Activated CD4-positive, alpha-beta memory T cell treated with anti-CD3 and anti-CD28 coated beads for 36 hours (primary cell): Measurements from ENCODE around the gene OSGEP. TPM values are rescaled to one million over a fixed set of nuclear protein-coding genes. Genes with fewer than 3 reads are reported as not detected.
"Not testable (repeated sequence)": the region's sequence is repeated elsewhere in the genome, so short reads cannot be mapped to it uniquely, and the experiment has no call there.

Experiments
- CTCF ChIA-PET: fragments of 350-600 bp; sonication (Branson Sonifier 250); formaldehyde crosslinking; loops from one replicate; lab custom pipeline; 2021; ENCODE audit warnings: antibody characterized with exemption, inconsistent platforms; lab: Charles Lee
- POLR2A ChIA-PET: fragments of 350-600 bp; sonication (Branson Sonifier 250); formaldehyde crosslinking; loops from one replicate; lab custom pipeline; 2021; ENCODE audit warnings: antibody characterized with exemption; lab: Charles Lee
- DNase-seq: peaks from one replicate; pipeline ENCODE4 v3.0.0-alpha.2; 2020
- H3K27ac Mint-ChIP-seq: one replicate; pipeline ENCODE4 v1.8.0; 2021; ENCODE audit warnings: mixed read lengths
- H3K27me3 Mint-ChIP-seq: one replicate; pipeline ENCODE4 v1.8.0; 2021; ENCODE audit warnings: mixed read lengths
- H3K36me3 Mint-ChIP-seq: one replicate; pipeline ENCODE4 v1.8.0; 2021; ENCODE audit warnings: mixed read lengths
- H3K4me1 Mint-ChIP-seq: one replicate; pipeline ENCODE4 v1.8.0; 2021; ENCODE audit warnings: low read depth, mixed read lengths
- H3K4me3 Mint-ChIP-seq: one replicate; pipeline ENCODE4 v1.8.0; 2021; ENCODE audit warnings: mild to moderate bottlenecking, mixed read lengths
- H3K9me3 Mint-ChIP-seq: one replicate; pipeline ENCODE4 v1.8.0; 2021; ENCODE audit warnings: mixed read lengths
- intact Hi-C: fragments of 100-400 bp; cut with micrococcal nuclease; formaldehyde crosslinking; loops from one replicate; pipeline ENCODE4 v1.15.1; 2023
- total RNA-seq, 2 experiments: library from RNA; stranded (reverse); gene quantifications; one replicate each; pipeline ENCODE4 v1.2.3, GENCODE V29; 2021

OSGEP gene
- total RNA-seq, 2 experiments from 2014 or later: 39.2 to 41.0 TPM

DNA sequence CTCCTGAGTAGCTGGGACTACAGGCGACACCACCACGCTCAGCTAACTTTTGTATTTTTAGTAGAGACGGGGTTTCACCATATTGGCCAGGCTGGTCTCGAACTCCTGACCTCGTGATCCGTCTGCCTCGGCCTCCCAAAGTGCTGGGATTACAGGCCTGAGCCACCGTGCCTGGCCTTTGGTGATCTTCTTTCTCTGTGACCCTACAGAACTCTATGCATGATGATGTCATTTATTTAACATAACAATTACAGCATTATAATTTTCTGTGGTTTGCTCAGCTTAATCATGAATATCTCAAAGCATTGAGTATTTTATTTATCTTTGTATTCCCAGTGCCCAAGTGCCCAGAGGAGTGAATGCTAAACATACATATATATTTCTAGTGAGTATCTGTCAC is 1.8 kb downstream of the OSGEP start:
- not testable (repeated sequence) for H3K27me3 Mint-ChIP-seq, H3K9me3 Mint-ChIP-seq, H3K27ac Mint-ChIP-seq, DNase-seq
- H3K4me3 Mint-ChIP-seq: peak overlapping the region; percentile 31
- ChIA-PET CTCF (interaction anchor here (0.6 to 4.3 kb wide), 2 partner anchors 37 to 1004 kb away, joined by 4 to 29 read pairs; no protein-coding TSS in a partner anchor), POLR2A (interaction anchor here (4.6 kb wide), 1 partner anchor 17 kb away, joined by 66 read pairs; the partner anchor contains the start of gene PNP)
- intact Hi-C loops: loop anchor here (10.0 kb wide), 1 partner anchor 652 kb away; the partner anchor contains the start of gene TMEM253
- peaks cover 11% of the 10 kb centered on the region for H3K4me1 Mint-ChIP-seq
- peaks cover 32% of the 10 kb centered on the region for H3K36me3 Mint-ChIP-seq

- CTCF ChIA-PET: interaction anchor here (2.2 kb wide), 1 partner anchor 32 kb away, joined by 10 read pairs; no protein-coding TSS in a partner anchor
- intact Hi-C loops: no loop called here
- H3K36me3 Mint-ChIP-seq: peaks cover 31% of the 10 kb centered on the region
- no peaks in the 10 kb centered on the region for H3K4me1 Mint-ChIP-seq
- H3K27ac Mint-ChIP-seq: peak overlapping the region; percentile 52
- no peak overlapping the region for H3K4me3 Mint-ChIP-seq
- H3K27me3 Mint-ChIP-seq: no peaks in the 10 kb centered on the region
- H3K9me3 Mint-ChIP-seq: no peaks in the 10 kb centered on the region
- DNase-seq: no peak
- POLR2A ChIA-PET: no interaction called here
Observed at GRCh38 chr14:20446889-20447288, 7.7 kb downstream of the OSGEP start.

DNA sequence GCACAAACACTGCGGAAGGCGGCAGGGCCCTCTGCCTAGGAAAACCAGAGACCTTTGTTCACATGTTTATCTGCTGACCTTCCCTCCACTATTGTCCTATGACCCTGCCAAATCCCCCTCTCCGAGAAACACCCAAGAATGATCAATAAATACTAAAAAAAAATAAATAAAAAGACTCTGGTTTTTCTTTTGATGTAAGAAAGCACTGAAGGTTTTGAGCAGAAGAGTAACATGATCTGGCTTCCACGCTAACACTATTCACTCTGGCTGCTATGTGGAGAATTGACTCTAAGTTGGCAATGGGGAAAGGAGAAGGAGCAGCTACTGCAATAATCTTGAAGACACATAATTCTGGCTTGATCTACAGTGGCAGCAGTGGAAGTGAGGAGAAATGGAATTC is 11.0 kb downstream of the OSGEP start:
- CTCF ChIA-PET: interaction anchor here (0.5 to 1.6 kb wide), 2 partner anchors 28 to 301 kb away, joined by 3 to 4 read pairs; no protein-coding TSS in a partner anchor

GRCh38 chr14:20441461-20441860 is 13.2 kb downstream of the OSGEP start:
- ChIA-PET CTCF (no interaction called here), POLR2A (no interaction called here)
- intact Hi-C loops: no loop called here
- no peak for DNase-seq
- no peaks in the 10 kb centered on the region for H3K27me3 Mint-ChIP-seq
- no peak overlapping the region for H3K27ac Mint-ChIP-seq
- no peaks in the 10 kb centered on the region for H3K36me3 Mint-ChIP-seq
- no peaks in the 10 kb centered on the region for H3K9me3 Mint-ChIP-seq
- H3K4me3 Mint-ChIP-seq: no peak overlapping the region
- H3K4me1 Mint-ChIP-seq: peaks cover 12% of the 10 kb centered on the region

More for the DNA sequence above, 11.0 kb downstream of the OSGEP start:
- POLR2A ChIA-PET, H3K27me3 Mint-ChIP-seq, intact Hi-C loops, H3K27ac Mint-ChIP-seq, H3K4me3 Mint-ChIP-seq, DNase-seq, H3K9me3 Mint-ChIP-seq: not testable (repeated sequence)
- peaks cover 12% of the 10 kb centered on the region for H3K36me3 Mint-ChIP-seq
- H3K4me1 Mint-ChIP-seq: peaks cover 12% of the 10 kb centered on the region

DNA sequence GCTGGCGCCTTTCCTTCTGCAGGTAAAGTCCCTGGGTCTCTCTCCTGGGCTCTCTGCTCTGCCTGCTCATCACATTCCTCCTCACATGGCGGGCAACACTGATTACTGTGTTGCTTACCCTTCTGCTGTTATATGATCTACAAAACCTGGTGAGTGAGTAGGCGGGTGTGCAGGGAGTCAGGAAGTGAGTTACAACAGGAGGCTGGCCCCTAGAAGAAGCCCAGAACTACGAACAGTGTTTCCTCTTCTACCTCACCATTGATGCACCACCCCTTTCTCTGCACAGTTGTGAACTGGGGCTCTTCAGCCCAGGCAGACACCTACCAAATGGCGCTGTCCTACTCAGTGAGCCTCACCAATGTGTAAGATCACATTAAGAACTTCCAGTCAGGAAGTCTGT is 13.7 kb downstream of the OSGEP start:
- Mint-ChIP-seq H3K27me3 (no peaks in the 10 kb centered on the region), H3K36me3 (no peaks in the 10 kb centered on the region), H3K4me3 (no peak overlapping the region), H3K9me3 (no peaks in the 10 kb centered on the region), H3K27ac (no peak overlapping the region), H3K4me1 (peaks cover 12% of the 10 kb centered on the region)
- ChIA-PET CTCF (no interaction called here), POLR2A (no interaction called here)
- intact Hi-C loops: no loop called here
- DNase-seq: peak; percentile 53

DNA sequence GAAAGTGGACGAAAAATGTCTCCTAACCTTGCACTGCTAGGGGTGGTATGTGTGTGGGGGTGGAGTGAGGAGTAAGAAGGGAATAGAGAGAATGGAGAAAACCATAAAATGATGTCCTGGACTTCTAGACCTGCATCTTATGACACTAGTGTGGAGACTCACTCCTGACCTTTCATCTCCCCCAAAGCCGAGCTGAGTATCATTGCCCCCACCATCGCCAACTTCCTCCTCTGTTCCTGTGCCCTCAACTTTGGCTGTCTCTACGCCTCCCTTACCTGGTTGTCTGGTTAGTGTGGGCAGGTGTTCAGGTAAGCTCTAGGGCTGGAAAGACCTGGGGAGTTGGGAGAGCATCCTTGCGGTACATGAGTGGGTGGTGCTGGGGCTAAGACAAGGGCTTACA is 14.1 kb downstream of the OSGEP start:
- peaks cover 12% of the 10 kb centered on the region for H3K4me1 Mint-ChIP-seq
- no peak overlapping the region for H3K27ac Mint-ChIP-seq
- DNase-seq: no peak
- no peaks in the 10 kb centered on the region for H3K36me3 Mint-ChIP-seq
- ChIA-PET CTCF (no interaction called here), POLR2A (no interaction called here)
- no peak overlapping the region for H3K4me3 Mint-ChIP-seq
- no peaks in the 10 kb centered on the region for H3K9me3 Mint-ChIP-seq
- intact Hi-C loops: no loop called here
- no peaks in the 10 kb centered on the region for H3K27me3 Mint-ChIP-seq

- POLR2A ChIA-PET: no interaction called here
- intact Hi-C loops: no loop called here
- CTCF ChIA-PET: no interaction called here
- H3K4me1 Mint-ChIP-seq: peaks cover 12% of the 10 kb centered on the region
- H3K27me3 Mint-ChIP-seq: no peaks in the 10 kb centered on the region
- no peak overlapping the region for H3K4me3 Mint-ChIP-seq
- H3K9me3 Mint-ChIP-seq: no peaks in the 10 kb centered on the region
- DNase-seq: no peak
- H3K27ac Mint-ChIP-seq: no peak overlapping the region
- no peaks in the 10 kb centered on the region for H3K36me3 Mint-ChIP-seq
Observed at GRCh38 chr14:20438664-20439063, 15.9 kb downstream of the OSGEP start.

DNA sequence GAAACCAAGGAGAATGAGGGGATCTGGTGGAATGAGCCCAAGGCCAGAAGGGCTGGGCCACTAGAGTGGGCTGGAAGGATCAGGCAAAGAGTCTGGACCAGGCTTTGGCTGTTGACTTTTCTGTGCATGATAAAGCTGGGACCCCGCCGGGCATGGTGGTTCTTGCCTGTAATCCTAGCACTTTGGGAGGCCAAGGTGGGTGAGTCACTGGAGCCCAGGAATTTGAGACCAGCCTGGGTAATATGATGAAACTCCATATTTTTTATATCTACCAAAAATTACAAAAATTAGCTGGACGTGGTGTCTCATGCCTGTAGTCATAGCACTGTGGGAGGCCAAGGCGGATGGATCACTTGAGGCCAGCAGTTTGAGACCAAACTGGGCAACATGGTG is 18.3 kb downstream of the OSGEP start:
- Mint-ChIP-seq H3K36me3 (no peaks in the 10 kb centered on the region), H3K27me3 (no peaks in the 10 kb centered on the region), H3K4me1 (peaks cover 9% of the 10 kb centered on the region), H3K9me3 (no peaks in the 10 kb centered on the region), H3K4me3 (no peak overlapping the region), H3K27ac (no peak overlapping the region)
- CTCF ChIA-PET: interaction anchor here (1.9 kb wide), 1 partner anchor 21 kb away, joined by 5 read pairs; no protein-coding TSS in a partner anchor
- POLR2A ChIA-PET: no interaction called here
- intact Hi-C loops: no loop called here
- no peak for DNase-seq

DNA sequence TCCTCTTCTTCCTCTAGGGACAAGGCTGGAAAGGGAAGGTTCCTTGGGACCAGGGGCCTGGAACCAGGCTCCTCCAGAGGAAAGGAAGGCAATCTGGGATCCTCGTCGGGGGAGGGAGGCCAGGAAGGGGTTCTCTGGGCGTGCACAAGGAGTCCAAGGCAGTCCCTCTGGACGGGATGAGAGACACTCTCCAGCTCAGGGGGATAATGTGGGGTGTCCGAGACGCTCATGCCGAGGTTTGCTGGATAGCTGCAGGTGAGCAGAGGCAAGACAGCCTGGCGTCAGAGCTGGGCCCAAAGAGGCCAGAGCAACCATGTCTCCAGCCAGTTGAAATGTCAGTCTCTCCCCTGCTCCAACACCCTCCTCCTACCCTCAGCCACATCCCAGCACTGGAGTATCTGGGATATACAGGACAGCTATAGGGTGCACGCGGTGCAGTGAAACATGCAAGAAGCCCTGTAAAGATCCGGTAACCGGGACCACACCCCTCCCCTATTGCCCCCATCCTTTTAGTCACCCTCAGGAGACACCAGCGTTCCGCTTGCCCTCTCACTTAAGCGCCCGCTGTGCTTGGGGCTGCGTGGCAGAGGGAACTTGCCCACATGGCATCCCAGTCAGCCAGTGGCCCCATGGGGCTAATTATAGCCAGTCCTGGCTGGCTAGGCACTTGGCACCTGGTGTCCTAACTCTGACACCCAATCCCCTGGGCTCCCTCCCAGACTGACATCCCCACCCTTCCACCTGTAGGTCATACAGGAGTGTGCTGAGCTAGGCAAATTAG is 18.8 kb downstream of the OSGEP start, which contains the start of gene KLHL33:
KLHL33 (minus strand) TSS at position 585 of the 781 bp plus-strand sequence; CDS start at position 230, 355 bp downstream.
- DNase-seq: no peak
- no peak within 1 kb of the TSS for H3K27ac Mint-ChIP-seq
- ChIA-PET POLR2A (no interaction called here), CTCF (interaction anchor here (1.9 kb wide), 1 partner anchor 20 kb away, joined by 5 read pairs; no protein-coding TSS in a partner anchor)
- no peaks in the 10 kb centered on the region for H3K36me3 Mint-ChIP-seq
- H3K4me1 Mint-ChIP-seq: peaks cover 5% of the 10 kb centered on the region
- no peaks in the 10 kb centered on the region for H3K9me3 Mint-ChIP-seq
- intact Hi-C loops: no loop called here
- no peak within 1 kb of the TSS for H3K4me3 Mint-ChIP-seq
- no peaks in the 10 kb centered on the region for H3K27me3 Mint-ChIP-seq

- intact Hi-C loops: no loop called here
- ChIA-PET POLR2A (no interaction called here), CTCF (interaction anchor here (1.9 kb wide), 1 partner anchor 20 kb away, joined by 5 read pairs; no protein-coding TSS in a partner anchor)
- no peak overlapping the region for H3K27ac Mint-ChIP-seq
- no peaks in the 10 kb centered on the region for H3K36me3 Mint-ChIP-seq
- no peak for DNase-seq
- no peaks in the 10 kb centered on the region for H3K27me3 Mint-ChIP-seq
- H3K4me1 Mint-ChIP-seq: no peaks in the 10 kb centered on the region
- no peak overlapping the region for H3K4me3 Mint-ChIP-seq
- no peaks in the 10 kb centered on the region for H3K9me3 Mint-ChIP-seq
Observed at GRCh38 chr14:20434701-20435581, 19.7 kb downstream of the OSGEP start.

GRCh38 chr14:20429801-20430669 is 24.6 kb downstream of the OSGEP start:
- H3K36me3 Mint-ChIP-seq: no peaks in the 10 kb centered on the region
- CTCF ChIA-PET: interaction anchor here (2.4 kb wide), 1 partner anchor 15 kb away, joined by 12 read pairs; no protein-coding TSS in a partner anchor
- no peaks in the 10 kb centered on the region for H3K9me3 Mint-ChIP-seq

More at GRCh38 chr14:20429801-20430669, 24.6 kb downstream of the OSGEP start:
- H3K4me3 Mint-ChIP-seq: no peak overlapping the region
- H3K27ac Mint-ChIP-seq: no peak overlapping the region
- intact Hi-C loops: no loop called here
- no peaks in the 10 kb centered on the region for H3K27me3 Mint-ChIP-seq
- no peak for DNase-seq
- POLR2A ChIA-PET: no interaction called here
- H3K4me1 Mint-ChIP-seq: peaks cover 17% of the 10 kb centered on the region
